ENCODE measurements around the gene FNDC3B.

- TF ChIP-seq POLR2A (IDR thresholded peaks at IDR 0.05): no peak
- no peak for TF ChIP-seq EP300 (IDR thresholded peaks at IDR 0.05)
- TF ChIP-seq CTCF (IDR thresholded peaks at IDR 0.05): no peak
Observed at GRCh38 chr3:172309059-172309458, 269.7 kb downstream of the FNDC3B start.
